ENCODE measurements around the gene SPATA31A6.
"Not testable (repeated sequence)": the region's sequence is repeated elsewhere in the genome, so short reads cannot be mapped to it uniquely, and the experiment has no call there.

SPATA31A6 gene

GRCh38 chr9:42183359-42183758 lies at the start of gene SPATA31A6:
SPATA31A6 (plus strand) TSS chr9:42183659; CDS start chr9:42183688, 29 bp downstream.
- DNase-seq = not testable (repeated sequence)

DNA sequence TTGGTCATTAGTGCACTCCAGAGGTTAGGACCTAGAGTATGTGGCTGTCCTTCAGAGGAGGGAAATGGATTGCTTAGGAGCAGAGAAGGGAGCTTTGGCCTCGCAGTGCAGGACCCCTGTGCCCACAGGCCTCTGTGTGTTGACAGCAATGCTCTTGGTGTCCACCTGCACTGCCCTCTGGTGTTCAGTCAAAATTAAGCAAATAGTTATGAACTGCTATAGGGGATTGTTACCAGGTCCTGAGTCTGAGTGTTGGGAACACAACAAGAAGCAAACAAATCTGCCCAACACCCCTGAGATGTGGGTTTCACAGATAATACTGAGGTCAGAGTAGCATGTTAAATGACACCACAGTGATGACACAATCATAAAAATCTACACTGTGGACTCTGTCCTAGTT lies 23.2 kb upstream of the SPATA31A6 start:
- DNase-seq = not testable (repeated sequence)

DNA sequence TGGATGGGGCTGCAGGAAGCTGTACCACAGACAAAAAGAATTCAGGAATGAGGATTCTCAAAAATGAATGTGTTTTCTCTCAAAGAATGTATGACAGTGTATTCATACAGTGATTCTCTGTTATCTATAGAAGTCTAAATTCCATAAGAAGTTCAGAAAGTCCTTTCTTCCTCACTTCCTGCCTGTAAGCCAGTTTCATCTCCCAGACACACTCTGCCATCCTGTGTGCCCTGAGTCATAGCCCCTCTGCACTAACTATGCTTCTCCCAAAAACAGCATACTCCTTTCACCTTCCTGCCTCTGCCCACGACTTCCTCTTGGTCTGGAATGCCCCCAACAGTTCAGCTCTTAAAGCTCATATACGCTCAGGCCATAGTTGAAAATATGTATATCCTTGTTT lies 36.4 kb downstream of the SPATA31A6 start:
- not testable (repeated sequence) for DNase-seq

DNA sequence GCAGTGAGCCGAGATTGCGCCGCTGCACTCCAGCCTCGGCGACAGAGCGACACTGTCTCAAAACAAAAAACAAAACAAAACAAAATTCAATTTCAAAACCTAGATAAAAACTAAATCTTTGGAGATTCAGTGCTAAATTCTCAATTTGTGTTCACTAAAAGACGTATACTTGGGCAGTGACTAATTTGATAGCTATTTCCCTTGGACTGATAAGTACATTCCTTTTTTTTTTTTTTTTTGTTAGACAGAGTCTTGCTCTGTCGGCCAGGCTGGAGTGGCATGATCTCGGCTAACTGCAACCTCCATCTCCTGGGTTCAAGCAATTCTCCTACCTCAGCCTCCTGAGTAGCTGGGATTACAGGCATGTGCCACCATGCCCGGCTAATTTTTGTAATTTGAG lies 39.8 kb downstream of the SPATA31A6 start:
- not testable (repeated sequence) for DNase-seq

- DNase-seq = not testable (repeated sequence)
Measured at GRCh38 chr9:42233031-42233430, 49.6 kb downstream of the SPATA31A6 start.

GRCh38 chr9:42234610-42235009 lies 51.2 kb downstream of the SPATA31A6 start:
- DNase-seq = not testable (repeated sequence)

DNA sequence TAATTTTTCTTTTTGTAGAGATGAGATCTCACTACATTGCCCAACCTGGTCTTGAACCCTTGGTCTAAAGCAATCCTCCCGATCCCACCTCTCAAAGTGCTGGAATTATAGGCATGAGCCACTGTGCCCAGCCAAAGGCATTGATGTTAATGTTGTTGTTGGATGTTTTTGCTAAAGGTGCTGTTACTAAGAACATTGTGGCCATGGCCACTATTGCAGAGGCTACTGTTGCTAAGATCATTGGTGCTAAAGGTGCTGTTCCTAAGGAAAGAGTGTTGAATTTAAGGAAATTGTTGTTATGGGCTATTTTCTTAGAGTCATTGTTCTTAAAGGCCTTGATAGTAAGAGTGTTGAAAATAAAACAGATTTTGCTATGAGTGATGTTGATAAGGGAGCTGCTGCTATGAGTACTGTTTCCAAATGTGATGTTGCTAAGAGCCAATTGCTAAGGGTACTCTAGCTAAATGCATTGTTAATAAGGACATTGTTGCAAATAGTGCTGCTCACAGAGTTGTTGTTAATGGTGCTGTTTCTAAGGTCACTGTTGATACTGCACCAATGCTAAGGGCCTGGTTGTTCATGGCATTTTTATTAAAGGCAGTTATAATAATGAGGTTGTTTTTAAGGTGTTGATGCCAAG lies 52.0 kb downstream of the SPATA31A6 start:
- not testable (repeated sequence) for DNase-seq

DNA sequence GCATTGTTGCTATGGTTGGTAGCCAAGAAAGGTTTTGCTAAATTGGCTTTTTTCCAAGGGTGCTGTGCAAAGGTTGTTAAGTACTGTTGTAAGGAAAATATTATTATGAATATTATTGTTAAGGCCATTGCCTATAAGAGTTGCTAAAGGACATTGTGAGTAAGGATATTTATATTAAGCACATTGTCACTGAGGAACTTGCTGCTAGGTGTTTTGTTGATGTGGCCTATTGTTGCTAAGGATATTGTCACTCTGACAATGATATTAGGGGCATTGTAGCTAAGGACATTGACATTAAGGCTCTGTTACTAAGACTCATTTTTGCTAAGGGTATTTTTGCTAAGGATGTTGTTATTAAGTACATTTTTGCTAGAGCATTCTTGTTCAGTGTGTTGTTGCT lies 52.6 kb downstream of the SPATA31A6 start:
- DNase-seq = not testable (repeated sequence)

GRCh38 chr9:42237381-42237780 lies 53.9 kb downstream of the SPATA31A6 start:
- DNase-seq = not testable (repeated sequence)

DNA sequence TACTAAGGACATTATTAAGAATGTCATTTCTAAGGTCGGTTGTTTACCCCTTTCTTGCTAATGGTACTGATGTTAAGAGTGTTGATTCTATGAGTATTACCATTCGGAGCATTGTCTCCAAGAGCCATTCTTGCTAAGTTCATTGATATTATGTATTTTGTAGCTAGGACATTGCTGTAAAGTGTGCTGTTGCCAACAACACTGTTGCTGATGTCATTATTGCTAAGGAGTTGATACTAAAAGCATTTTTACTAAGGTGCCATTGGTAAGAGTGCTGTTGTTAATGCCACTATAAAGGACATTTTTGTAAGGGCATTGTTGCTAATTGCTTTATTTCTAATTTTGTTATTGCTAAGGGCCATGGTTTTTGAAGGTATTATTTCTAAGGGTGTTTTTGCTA lies 55.4 kb downstream of the SPATA31A6 start:
- not testable (repeated sequence) for DNase-seq
